DND-41 (cell line): ENCODE data around the gene TMED6.
A peak's percentile ranks its signal among the peaks of the same experiment; 100 is the strongest.

Source experiments
- ATAC-seq: fragments of 200-7000 bp; cut with Tn5 transposase; 3 replicates; pipeline ENCODE4 v1.9.1; 2021; ENCODE audit warnings: low read depth; ENCODE audit not compliant: insufficient read depth
- DNase-seq: peaks from one replicate; pipeline ENCODE4 v3.0.0-alpha.2; 2020
- H2AFZ ChIP-seq: 2 replicates; pipeline ENCODE4 v1.6.0; 2012; ENCODE audit warnings: low read depth, low read length
- H3K27ac ChIP-seq: 2 replicates; pipeline ENCODE4 v1.5.1; 2012; ENCODE audit warnings: low read length, inconsistent platforms
- H3K27me3 ChIP-seq: fragments of 200-600 bp; sonication (generic); 2 replicates; pipeline ENCODE4 v1.6.0; 2012; ENCODE audit warnings: low read length, mild to moderate bottlenecking, inconsistent platforms; ENCODE audit not compliant: insufficient read depth, poor library complexity
- H3K36me3 ChIP-seq: 2 replicates; pipeline ENCODE4 v1.5.1; 2012; ENCODE audit warnings: low read length, inconsistent platforms; ENCODE audit not compliant: insufficient read depth
- H3K4me1 ChIP-seq: 2 replicates; pipeline ENCODE4 v1.5.1; 2012; ENCODE audit warnings: mild to moderate bottlenecking, low read length; ENCODE audit not compliant: insufficient read depth
- H3K4me2 ChIP-seq: 2 replicates; pipeline ENCODE4 v1.6.0; 2012; ENCODE audit warnings: mild to moderate bottlenecking, moderate library complexity, low read length, inconsistent platforms; ENCODE audit not compliant: insufficient read depth
- H3K4me3 ChIP-seq, 2 experiments: fragments of 200-600 bp in 1 of 2; shearing (Covaris generic) in 1 of 2; 2 replicates each; pipeline ENCODE4 v1.5.1; 2012 to 2016; ENCODE audit warnings: inconsistent platforms in 2 of 2, low read length in 2 of 2, mild to moderate bottlenecking in 2 of 2, low read depth in 1 of 2, moderate library complexity in 1 of 2
- H3K79me2 ChIP-seq: 2 replicates; pipeline ENCODE4 v1.6.0; 2012; ENCODE audit warnings: low read length, inconsistent platforms; ENCODE audit not compliant: insufficient read depth
- H3K9ac ChIP-seq: 2 replicates; pipeline ENCODE4 v1.6.0; 2012; ENCODE audit warnings: low read depth, mild to moderate bottlenecking, inconsistent platforms, low read length, moderate library complexity
- H3K9me3 ChIP-seq: 2 replicates; pipeline ENCODE4 v1.5.1; 2012; ENCODE audit warnings: low read length, moderate library complexity, mild to moderate bottlenecking, inconsistent platforms; ENCODE audit not compliant: insufficient read depth, severe bottlenecking
- H4K20me1 ChIP-seq: 2 replicates; pipeline ENCODE4 v1.6.0; 2012; ENCODE audit warnings: low read length; ENCODE audit not compliant: insufficient read depth
- EZH2 ChIP-seq: IDR thresholded peaks from 3 replicates; pipeline ENCODE4 v1.6.1; 2012; ENCODE audit warnings: borderline replicate concordance, low read depth, mild to moderate bottlenecking, moderate library complexity, low read length, inconsistent platforms; ENCODE audit not compliant: severe bottlenecking
- TF ChIP-seq, protein P1 (sequence below): IDR thresholded peaks from 2 replicates; pipeline ENCODE4 v1.5.1; 2012; ENCODE audit warnings: borderline replicate concordance, low read length, moderate library complexity, mild to moderate bottlenecking; ENCODE audit not compliant: poor library complexity, severe bottlenecking; ENCODE audit errors: extremely low read depth

The TMED6 gene

DNA sequence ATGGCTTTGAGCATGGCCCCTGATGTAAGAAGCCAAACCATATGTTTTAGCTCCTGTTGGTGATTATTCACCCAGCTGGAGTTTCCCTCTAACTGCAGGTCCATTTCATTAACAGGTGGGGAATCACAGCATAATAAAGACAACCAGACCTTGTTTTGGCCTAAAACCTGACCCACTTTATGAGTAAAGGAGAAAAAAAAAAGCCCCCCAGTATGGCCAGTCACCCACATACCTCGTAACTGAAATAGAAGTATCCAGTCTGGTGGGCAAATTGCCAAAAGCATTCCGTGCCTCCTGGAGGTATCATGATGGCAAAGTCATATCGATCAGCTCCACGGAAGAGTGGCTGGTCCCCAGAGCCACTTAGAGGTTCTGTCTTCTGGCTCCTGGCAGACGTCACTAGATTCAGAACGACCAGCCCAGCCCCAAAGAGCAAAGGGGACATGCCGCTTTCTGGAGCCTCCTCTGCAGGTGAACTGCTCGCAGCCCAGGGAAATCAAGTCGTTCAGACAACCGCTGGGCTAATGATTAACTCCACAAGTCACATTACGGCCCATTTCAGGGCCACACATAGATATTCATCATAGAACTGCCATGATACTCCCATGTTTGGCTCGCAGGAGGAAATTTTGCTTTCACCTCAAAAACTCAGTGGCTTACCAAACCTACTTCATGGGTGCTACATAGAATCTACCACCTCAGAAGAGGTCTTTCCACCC lies at the start of gene TMED6:
TSS of gene TMED6 (minus strand) at position 478 of the 719 bp plus-strand sequence. CDS start at position 445, 33 bp downstream.
- peaks cover 22% of the 10 kb centered on the region for H3K36me3 ChIP-seq
- H3K4me3 ChIP-seq, result no peak within 1 kb of the TSS
- no peak for DNase-seq
- H3K4me2 ChIP-seq, result no peak within 1 kb of the TSS
- H3K27ac ChIP-seq, result no peak within 1 kb of the TSS
- H3K9me3 ChIP-seq, result no peaks in the 10 kb centered on the region
- TF ChIP-seq, protein P1, sequence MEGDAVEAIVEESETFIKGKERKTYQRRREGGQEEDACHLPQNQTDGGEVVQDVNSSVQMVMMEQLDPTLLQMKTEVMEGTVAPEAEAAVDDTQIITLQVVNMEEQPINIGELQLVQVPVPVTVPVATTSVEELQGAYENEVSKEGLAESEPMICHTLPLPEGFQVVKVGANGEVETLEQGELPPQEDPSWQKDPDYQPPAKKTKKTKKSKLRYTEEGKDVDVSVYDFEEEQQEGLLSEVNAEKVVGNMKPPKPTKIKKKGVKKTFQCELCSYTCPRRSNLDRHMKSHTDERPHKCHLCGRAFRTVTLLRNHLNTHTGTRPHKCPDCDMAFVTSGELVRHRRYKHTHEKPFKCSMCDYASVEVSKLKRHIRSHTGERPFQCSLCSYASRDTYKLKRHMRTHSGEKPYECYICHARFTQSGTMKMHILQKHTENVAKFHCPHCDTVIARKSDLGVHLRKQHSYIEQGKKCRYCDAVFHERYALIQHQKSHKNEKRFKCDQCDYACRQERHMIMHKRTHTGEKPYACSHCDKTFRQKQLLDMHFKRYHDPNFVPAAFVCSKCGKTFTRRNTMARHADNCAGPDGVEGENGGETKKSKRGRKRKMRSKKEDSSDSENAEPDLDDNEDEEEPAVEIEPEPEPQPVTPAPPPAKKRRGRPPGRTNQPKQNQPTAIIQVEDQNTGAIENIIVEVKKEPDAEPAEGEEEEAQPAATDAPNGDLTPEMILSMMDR, result no peak
- no peak for TF ChIP-seq EZH2
- no peak within 1 kb of the TSS for H3K9ac ChIP-seq
- H3K27me3 ChIP-seq, result no peaks in the 10 kb centered on the region
- H4K20me1 ChIP-seq, result no peaks in the 10 kb centered on the region
- no peak for ATAC-seq
- H3K4me1 ChIP-seq, result no peaks in the 10 kb centered on the region
- no peaks in the 10 kb centered on the region for H3K79me2 ChIP-seq
- H2AFZ ChIP-seq, result no peak within 1 kb of the TSS

DNA sequence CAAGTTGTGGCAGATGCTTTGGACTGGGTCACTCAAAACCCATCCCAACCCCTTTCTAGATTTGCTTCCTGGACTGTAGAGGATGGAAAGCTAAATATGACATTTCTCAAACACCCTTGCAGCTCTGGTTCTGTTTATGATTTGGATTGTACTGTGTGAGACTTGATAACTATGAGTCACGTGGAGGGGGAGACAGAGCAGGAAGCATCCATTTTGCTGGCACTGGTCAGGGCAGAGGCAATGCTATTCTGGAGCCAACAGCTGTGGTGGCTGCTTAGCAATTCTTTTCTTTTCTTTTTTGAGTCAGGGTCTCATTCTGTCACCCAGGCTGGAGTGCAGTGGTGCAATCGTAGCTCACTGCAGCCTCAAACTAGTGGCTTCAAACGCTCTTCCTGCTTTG lies 47.8 kb upstream of the TMED6 start:
- no peaks in the 10 kb centered on the region for H3K27me3 ChIP-seq
- TF ChIP-seq, protein P1, result no peak
- TF ChIP-seq EZH2, result no peak
- H3K27ac ChIP-seq, result no peak overlapping the region
- H3K9ac ChIP-seq, result no peak overlapping the region
- H3K36me3 ChIP-seq, result no peaks in the 10 kb centered on the region
- peaks cover 10% of the 10 kb centered on the region for H3K4me1 ChIP-seq
- no peak overlapping the region for H3K4me3 ChIP-seq
- H3K4me2 ChIP-seq, result no peak overlapping the region
- H2AFZ ChIP-seq, result no peak overlapping the region
- DNase-seq (no peak), ATAC-seq (no peak)
- no peaks in the 10 kb centered on the region for H4K20me1 ChIP-seq
- H3K9me3 ChIP-seq, result no peaks in the 10 kb centered on the region
- no peaks in the 10 kb centered on the region for H3K79me2 ChIP-seq

DNA sequence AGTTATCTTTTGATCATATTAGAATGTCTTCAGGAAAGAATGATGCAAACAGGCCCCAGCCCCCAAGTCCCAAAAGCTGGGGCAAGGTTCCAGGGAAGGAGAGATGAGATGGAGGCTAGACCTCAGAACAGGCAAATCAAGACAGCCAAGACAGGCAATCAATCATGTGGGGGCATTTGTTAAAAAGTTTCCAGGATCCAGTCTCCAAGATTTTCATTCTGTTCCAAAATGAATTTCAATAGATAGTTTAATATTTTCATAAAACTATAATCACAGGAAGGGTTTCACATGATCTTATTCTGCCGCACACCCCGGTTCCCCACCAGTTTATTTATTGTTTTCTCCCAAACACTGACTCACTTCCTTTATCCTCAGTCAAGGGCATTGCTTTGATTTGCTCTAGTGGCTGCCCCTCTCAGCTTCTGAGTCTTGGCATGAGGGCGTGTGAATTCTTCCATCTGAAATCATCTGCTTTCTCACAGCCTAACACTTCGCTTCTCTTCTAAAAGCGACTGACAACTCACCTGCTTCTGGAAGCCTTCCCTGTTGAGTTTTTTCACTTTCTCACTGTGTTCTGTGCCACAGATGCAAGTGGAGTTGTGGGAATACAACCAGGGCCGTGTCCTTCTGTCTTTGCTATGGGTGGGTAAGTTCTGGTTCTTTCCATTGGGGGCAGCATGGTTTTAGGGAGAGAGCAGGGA lies 46.4 kb upstream of the TMED6 start:
- no peak overlapping the region for H3K27ac ChIP-seq

More for the DNA sequence above, 46.4 kb upstream of the TMED6 start:
- Histone ChIP-seq H3K79me2 (no peaks in the 10 kb centered on the region), H3K36me3 (no peaks in the 10 kb centered on the region), H3K9ac (no peak overlapping the region), H4K20me1 (no peaks in the 10 kb centered on the region), H3K4me1 (peaks cover 10% of the 10 kb centered on the region), H3K4me2 (no peak overlapping the region), H2AFZ (0 out of 2 replicates have a peak overlapping the region, but pooled peaks have one; percentile 53), H3K9me3 (no peaks in the 10 kb centered on the region), H3K27me3 (no peaks in the 10 kb centered on the region), H3K4me3 (no peak overlapping the region)
- DNase-seq (no peak), ATAC-seq (peak; percentile 60; the same call in 1 of the 3 replicates)
- TF ChIP-seq, protein P1, result peak; percentile 53
- no peak for TF ChIP-seq EZH2
